Central memory CD4-positive, alpha-beta T cell (primary cell): ENCODE results near the gene ANGEL1.

ENCODE experiments used
- DNase-seq: peaks from one replicate; pipeline ENCODE4 v3.0.0; 2022

Gene ANGEL1

GRCh38 chr14:76814726-76815645 is 2.3 kb upstream of the ANGEL1 start:
- DNase-seq = no peak

GRCh38 chr14:76812093-76812421 is 625 bp downstream of the ANGEL1 start:
- DNase-seq = no peak

- DNase-seq = no peak
Observed at GRCh38 chr14:76811561-76811960, 1.1 kb downstream of the ANGEL1 start.

DNA sequence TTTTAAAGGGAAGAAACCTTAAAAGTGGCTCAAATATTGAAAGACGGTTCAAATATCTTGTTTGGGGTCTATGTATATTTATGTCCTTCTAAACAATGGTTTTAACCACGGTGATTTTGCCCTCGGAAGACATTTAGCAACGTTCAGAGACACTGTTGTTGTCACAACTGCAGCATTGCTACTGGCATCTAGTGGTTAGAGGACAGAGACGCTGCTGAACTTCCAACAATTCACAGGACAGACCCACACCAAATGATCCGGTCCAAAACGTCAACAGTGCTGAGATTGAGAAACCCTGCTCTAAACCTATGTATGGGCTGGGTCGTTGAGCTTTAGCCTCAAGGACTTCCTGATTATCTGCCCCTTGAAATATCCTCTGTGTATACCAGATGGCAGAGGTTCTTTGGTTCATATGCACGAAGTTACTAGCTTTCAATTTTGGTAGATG is 1.7 kb downstream of the ANGEL1 start:
- peak; percentile 25 for DNase-seq

DNA sequence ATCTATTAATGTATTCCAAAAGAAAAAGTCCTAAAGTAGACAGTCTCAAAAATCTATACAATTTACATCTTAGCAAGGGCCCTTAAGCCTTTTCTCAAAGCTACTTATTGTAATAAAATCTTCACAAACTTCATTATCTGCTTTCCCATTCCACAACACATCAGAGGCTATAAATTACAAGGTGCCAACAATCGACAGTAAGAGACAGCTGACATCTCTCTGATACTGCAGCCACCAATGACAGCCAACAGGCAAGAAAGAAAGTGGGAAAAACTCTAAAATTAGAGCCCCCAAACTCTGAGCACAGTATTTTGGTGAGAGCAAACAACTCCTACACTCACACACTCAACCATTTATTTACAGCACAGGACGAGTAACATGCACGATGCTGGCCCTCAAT is 2.2 kb downstream of the ANGEL1 start:
- no peak for DNase-seq

GRCh38 chr14:76808990-76809389 is 3.7 kb downstream of the ANGEL1 start:
- no peak for DNase-seq

DNA sequence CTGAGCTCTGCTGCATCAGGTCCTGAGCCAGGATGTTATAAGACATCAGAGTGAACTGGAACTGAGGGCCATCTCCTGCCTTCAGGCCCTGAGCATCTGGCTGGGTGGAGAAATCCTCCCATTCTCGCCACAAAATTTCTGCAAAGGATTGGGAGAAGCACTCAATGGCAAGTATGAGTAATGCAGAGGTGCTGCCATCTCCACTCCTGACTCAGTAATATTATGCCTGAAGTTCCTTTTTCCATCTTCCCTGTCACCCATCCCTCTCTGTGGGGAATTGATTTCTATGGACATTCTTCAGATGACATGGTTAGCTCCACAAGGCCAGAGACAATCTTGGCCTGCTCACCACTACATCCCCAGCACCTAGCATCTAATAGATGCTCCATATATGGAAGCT is 4.7 kb downstream of the ANGEL1 start:
- DNase-seq = no peak

DNA sequence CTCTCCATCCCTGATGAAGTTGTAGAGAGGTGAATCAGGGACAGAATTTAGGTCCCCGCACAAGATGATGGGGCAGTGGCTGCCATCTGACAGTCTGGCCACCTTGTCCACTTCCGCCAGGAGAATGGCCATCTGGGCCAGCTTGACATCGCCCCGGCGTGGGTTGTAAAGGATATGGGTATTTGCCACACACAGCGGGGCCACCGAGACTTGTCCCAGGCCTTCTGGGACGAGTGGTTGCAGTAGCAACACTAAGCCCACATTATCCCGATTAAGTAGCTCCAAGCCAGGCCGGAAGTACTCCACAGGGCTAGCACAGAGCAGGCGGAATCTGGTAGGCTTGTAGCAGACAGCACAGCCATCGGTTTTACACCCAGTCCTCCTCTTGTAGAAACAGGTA is 6.2 kb downstream of the ANGEL1 start:
- no peak for DNase-seq

DNA sequence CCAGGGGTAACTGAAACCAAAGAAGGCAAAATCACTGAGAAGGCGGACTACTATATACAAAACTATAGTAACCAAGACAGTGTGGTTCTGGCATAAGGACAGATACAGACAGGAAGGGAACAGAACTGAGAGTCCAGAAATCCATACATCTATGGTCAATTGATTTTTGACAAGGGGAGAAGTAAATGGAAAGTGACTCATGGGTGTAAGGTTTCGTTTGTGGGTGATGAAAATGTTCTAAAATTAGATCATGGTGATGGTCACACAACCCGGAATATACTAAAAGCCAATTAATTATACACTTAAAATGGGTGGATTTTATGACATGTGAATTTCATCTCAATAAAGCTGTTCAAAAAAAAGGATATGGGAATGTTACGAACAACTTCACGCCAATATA is 18.7 kb downstream of the ANGEL1 start:
- DNase-seq = no peak

- DNase-seq = no peak
Observed at GRCh38 chr14:76793324-76793723, 19.4 kb downstream of the ANGEL1 start.

DNA sequence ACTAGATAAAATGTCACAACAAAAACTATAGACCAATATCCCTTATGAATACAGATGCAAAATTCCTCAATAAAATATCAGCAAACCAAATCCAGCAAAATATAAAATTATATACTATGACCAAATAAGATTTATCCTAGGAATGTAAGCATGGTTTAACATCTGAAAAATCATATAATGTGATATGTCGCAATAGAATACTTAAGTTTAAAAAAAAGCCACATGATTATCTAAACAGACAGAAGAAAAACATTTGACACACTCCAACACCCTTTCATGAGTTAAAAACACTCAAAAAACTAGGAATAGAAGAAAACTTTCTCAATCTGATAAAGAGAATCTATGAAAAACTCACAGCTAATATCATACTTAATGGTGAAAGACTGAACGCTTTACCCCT is 20.3 kb downstream of the ANGEL1 start:
- no peak for DNase-seq

DNA sequence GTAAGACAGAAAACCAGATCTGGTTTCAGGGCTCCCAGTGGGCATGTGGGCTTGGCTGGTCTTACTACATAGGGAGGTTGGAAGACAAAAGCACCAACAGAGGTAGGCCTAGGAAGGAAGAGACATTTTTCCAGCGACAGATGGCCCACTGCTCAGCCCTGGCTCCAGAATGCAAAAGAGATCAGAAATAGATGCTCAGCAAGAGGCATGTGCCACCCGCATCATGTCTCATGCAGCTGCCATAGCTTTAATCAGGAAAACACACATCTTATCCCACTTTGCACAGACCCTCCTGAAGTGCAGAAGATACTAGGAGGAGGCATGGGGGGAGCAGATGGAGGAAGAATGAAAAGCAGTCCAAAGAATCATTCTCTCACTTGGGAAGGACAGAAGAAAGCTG is 26.1 kb downstream of the ANGEL1 start:
- DNase-seq = no peak

GRCh38 chr14:76784881-76785280 is 27.8 kb downstream of the ANGEL1 start:
- peak; percentile 56 for DNase-seq

DNA sequence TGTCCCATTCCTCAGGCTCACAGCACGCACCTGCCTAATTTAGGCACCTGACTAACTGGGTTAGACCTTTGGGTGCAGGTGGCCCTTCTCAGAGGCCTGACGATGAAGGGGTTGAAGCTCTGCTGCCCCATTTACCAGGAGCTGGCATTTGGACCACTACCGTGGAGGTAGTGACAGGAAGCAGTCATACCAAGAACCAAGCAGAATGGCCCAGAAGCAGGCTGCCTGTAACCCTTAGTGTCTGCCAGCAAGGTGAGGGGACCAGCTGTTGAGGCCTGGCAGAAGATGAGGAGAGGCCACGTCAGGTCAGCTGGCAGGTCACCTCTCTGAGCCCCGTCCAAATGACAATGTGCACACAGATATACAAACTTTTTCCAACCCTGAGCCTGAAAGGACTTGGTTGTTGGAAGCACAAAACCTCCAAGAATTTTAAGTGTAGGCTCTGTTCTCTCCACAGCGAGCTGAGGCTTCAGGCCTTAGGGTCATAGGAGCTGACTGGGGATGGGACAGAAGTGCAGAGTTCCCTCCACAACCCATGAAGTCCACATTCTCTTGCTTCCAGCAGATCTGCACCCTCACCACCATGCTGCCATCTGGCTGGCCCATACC is 28.3 kb downstream of the ANGEL1 start:
- no peak for DNase-seq

DNA sequence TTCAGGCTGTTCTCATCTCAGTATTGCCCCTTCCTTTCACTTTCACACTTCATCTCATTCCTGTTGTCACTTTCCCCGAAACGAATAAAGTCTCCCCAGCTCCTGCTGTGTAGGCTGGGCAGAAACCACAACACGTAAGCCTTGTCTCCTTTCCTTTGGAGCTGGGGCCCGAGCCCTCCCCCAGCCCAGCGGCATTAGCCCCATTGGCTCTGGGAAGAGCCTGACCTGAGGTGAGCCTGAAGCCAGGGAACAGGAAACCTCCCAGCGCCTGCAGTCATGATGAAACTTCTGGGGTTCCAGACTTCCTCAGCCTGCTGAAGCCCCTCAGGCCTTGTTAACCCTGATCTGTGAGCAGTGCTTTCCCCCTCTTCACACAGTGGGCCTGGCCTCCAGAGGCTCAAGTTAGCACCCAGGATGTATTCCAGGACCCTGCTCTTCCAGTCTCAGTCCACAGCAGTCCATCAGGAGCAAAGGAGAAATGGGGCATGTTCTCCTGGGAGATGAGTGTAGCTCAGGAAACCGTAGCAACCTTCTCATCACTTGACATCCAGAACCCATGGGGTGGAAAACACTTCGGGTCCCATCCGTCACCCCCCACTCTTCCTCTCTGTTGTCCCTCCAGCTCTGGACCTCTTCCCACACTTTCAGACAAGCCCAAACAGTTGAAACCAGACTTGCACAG is 29.7 kb downstream of the ANGEL1 start:
- DNase-seq = no peak

GRCh38 chr14:76782115-76782884 is 30.4 kb downstream of the ANGEL1 start:
- DNase-seq = no peak

DNA sequence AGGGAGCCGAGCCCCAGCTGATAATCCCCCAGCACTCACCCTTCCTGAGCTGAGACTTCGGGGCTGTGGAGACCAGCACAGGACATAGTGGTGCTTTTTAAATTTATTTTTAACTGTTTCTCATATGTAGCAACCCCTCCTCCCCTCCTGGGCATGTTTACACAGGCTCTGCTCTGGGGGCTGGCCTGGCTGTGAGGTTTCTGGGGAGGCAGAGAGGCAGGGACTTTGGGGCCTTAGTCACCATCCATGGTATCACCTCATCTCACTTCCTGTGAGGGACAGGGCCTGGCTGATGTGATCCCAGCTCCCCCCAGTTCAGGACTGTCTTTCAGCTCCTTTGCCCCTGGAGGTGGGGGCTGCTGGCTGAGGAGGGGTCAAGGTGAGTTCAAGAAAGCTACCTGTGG is 31.0 kb downstream of the ANGEL1 start:
- DNase-seq = no peak

DNA sequence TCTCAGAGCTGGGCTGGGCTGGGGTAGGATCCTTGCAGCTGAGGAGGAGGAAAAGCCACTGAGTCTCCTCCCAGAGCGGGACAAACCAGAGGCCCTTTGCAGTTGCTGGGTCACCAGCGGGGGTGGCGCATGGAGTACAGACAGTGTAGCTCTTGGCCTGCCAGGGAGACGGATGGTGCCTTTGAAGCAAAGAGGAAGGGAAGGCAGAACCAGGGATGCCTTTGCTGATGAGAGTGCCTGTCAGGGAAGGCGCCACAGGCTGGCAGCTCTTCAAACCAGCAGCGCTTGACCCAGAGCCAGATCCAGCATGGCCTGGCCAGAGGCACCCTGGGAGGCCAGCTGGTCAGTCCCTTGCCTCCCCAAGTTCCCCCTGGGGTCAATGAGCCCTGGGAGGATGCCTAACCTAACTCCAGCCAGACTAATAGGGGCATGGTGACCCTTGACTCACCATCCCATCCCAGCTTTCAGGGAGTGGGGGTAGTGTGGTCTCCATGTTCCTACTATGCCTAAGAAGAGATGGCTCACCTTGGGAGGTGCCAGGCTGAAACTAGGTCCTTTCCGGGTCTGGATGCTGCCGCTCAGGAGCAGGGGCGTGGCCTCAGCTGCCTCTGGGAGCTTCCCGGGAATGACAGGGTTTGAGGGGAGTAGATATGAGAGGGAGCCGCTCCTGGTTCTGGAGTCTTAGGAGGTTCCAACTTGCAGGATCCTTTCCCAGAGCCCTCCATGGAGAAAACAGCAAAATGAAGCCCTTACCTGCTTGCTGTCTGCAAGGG is 31.6 kb downstream of the ANGEL1 start:
- DNase-seq = no peak

DNA sequence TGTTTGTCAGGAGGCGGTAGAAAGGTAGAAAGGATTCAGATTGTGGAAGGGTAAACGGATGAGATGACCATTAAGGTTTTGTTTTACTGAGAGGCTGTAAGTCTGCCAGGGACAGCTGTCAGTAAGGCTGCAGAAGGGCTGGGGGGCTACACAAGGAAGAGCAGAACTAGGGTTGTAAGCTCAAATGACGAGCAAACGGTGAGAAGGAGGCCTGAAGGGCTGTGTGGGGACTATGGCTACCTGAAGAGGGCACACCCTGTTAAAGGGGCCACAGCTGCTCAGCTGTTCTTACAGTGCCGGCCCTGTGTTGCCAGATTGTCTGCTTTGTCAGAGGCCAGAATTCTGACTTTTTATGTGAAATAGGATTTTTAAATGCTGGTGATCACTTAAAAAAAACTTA is 32.3 kb downstream of the ANGEL1 start:
- DNase-seq = no peak

DNA sequence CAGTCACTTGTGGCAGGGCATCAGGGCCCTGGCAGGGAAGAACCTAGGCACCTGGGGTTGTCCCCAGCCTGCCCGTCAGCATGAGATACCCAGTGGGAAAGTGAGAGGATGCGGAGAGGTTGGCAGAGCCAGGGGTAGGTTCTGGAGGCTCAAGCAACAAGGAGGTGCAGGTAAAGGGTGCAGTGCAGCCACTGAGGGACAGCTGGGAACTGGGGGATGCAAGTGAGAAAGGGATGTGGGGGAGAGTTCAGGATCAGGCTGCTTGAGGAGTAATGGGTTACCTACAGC is 32.7 kb downstream of the ANGEL1 start:
- DNase-seq = no peak

- no peak for DNase-seq
Observed at GRCh38 chr14:76779221-76780057, 33.2 kb downstream of the ANGEL1 start.
